A549 (cell line): ENCODE data around the gene MVB12B. TPM values are rescaled to one million over a fixed set of nuclear protein-coding genes. Genes with fewer than 3 reads are reported as not detected.
A peak's percentile ranks its signal among the peaks of the same experiment; 100 is the strongest.
"Not testable (repeated sequence)": the region's sequence is repeated elsewhere in the genome, so short reads cannot be mapped to it uniquely, and the experiment has no call there.

Source experiments
- ATAC-seq, 2 experiments: fragments of 200-7000 bp in 1 of 2; fragments of >200 bp in 1 of 2; cut with Nextera tagmentation in 1 of 2; cut with Tn5 transposase in 1 of 2; 3 replicates each; pipeline versions ENCODE4 v1.8.0 to v1.9.1; 2018 to 2020; ENCODE audit warnings: mild to moderate bottlenecking in 1 of 2, moderate library complexity in 1 of 2
- CTCF ChIA-PET: fragments of 300-600 bp; sonication (Branson Sonifier 250); formaldehyde crosslinking; extraction: SDS; loops from one replicate; lab custom pipeline; 2021; ENCODE audit warnings: antibody characterized with exemption, inconsistent platforms; lab: Yijun Ruan, JAX
- POLR2A ChIA-PET: fragments of 350-600 bp; formaldehyde crosslinking; extraction: SDS; loops from one replicate; lab custom pipeline; 2021; ENCODE audit warnings: antibody characterized with exemption, inconsistent platforms; lab: Yijun Ruan, JAX
- DNase-seq, 2 experiments: peaks; one replicate each; pipeline versions ENCODE4 v3.0.0 to v3.0.0-alpha.2; 2011 to 2016; ENCODE audit warnings: low read depth in 1 of 2, low spot score in 1 of 2
- FAIRE-seq: peaks from 2 replicates; lab custom pipeline; 2011; peaks lifted over from hg19 to GRCh38; lab: Jason Lieb, UNC
- H3K27ac ChIP-seq, 2 experiments: fragments of >200 bp; sonication (Bioruptor Twin); formaldehyde crosslinking; 3 replicates each; pipeline ENCODE4 v1.5.1; 2016 to 2017
- H3K4me1 ChIP-seq: fragments of >200 bp; sonication (Bioruptor Twin); formaldehyde crosslinking; 3 replicates; pipeline ENCODE4 v1.6.1; 2016
- H3K4me2 ChIP-seq: fragments of >200 bp; sonication (Bioruptor Twin); formaldehyde crosslinking; 3 replicates; pipeline ENCODE4 v1.6.1; 2016
- H3K4me3 ChIP-seq: fragments of >200 bp; sonication (Bioruptor Twin); formaldehyde crosslinking; 3 replicates; pipeline ENCODE4 v1.5.1; 2016
- H3K9me3 ChIP-seq: fragments of >200 bp; sonication (Bioruptor Twin); formaldehyde crosslinking; 3 replicates; pipeline ENCODE4 v1.6.1; 2016
- CBX8 ChIP-seq: fragments of 200-600 bp; sonication (generic); IDR thresholded peaks from 2 replicates; pipeline ENCODE4 v1.6.1; 2016
- CEBPB ChIP-seq, 2 experiments: fragments of >200 bp in 1 of 2; sonication (Bioruptor Twin) in 1 of 2; formaldehyde crosslinking in 1 of 2; IDR thresholded peaks; 2 replicates each; pipeline ENCODE4 v1.6.1; 2012 to 2016
- CHD2 ChIP-seq: fragments of 150-350 bp; IDR thresholded peaks from 2 replicates; pipeline ENCODE4 v1.6.1; 2014; ENCODE audit warnings: low read length; ENCODE audit not compliant: partially characterized antibody
- EP300 ChIP-seq, 2 experiments: fragments of >200 bp; sonication (Bioruptor Twin); formaldehyde crosslinking; IDR thresholded peaks; 2 replicates in 1 of 2; 3 replicates in 1 of 2; pipeline ENCODE4 v1.6.1; 2016 to 2017
- FOSL2 ChIP-seq, 2 experiments: fragments of 450-650 bp in 1 of 2; fragments of >200 bp in 1 of 2; sonication (Bioruptor Twin) in 1 of 2; formaldehyde crosslinking; IDR thresholded peaks; 2 replicates each; pipeline versions ENCODE4 v1.5.0 to v1.6.1; 2016 to 2020; ENCODE audit warnings: mild to moderate bottlenecking in 1 of 2, moderate library complexity in 1 of 2
- GATA3 ChIP-seq: IDR thresholded peaks from 2 replicates; pipeline ENCODE4 v1.6.1; 2012; ENCODE audit warnings: borderline replicate concordance
- HOXB13 ChIP-seq: fragments of 250-450 bp; sonication (Bioruptor Pico); IDR thresholded peaks from 2 replicates; pipeline ENCODE4 v1.5.0; 2020; ENCODE audit warnings: low read depth, mild to moderate bottlenecking, moderate library complexity
- JUNB ChIP-seq: fragments of >200 bp; sonication (Bioruptor Twin); formaldehyde crosslinking; IDR thresholded peaks from 2 replicates; pipeline ENCODE4 v1.6.1; 2016
- MYC ChIP-seq: IDR thresholded peaks from 2 replicates; pipeline ENCODE4 v1.6.1; 2012; ENCODE audit warnings: mild to moderate bottlenecking, inconsistent platforms, low read length, improper control_type of control experiment, borderline replicate concordance
- NPAS2 ChIP-seq: fragments of 250-450 bp; sonication (Bioruptor Pico); IDR thresholded peaks from 2 replicates; pipeline ENCODE4 v1.8.0; 2022; ENCODE audit warnings: mild to moderate bottlenecking, moderate library complexity, borderline replicate concordance
- RFX5 ChIP-seq: fragments of 450-650 bp; IDR thresholded peaks from 2 replicates; pipeline ENCODE4 v1.7.1; 2014; ENCODE audit warnings: antibody characterized with exemption, mild to moderate bottlenecking, moderate library complexity
- RNF2 ChIP-seq: fragments of 200-600 bp; sonication (generic); IDR thresholded peaks from 2 replicates; pipeline ENCODE4 v1.6.1; 2016; ENCODE audit warnings: low read depth, mild to moderate bottlenecking, antibody characterized with exemption, moderate library complexity, borderline replicate concordance
- SMC3 ChIP-seq: fragments of >200 bp; sonication (Bioruptor Twin); formaldehyde crosslinking; IDR thresholded peaks from 3 replicates; pipeline ENCODE4 v1.6.1; 2018; ENCODE audit warnings: inconsistent platforms
- SREBF2 ChIP-seq: fragments of 450-650 bp; IDR thresholded peaks from 2 replicates; pipeline ENCODE4 v1.6.1; 2014; ENCODE audit warnings: mild to moderate bottlenecking, moderate library complexity
- TP53 ChIP-seq: fragments of 250-450 bp; sonication (Bioruptor Pico); IDR thresholded peaks from 2 replicates; pipeline ENCODE4 v1.5.0; 2021; ENCODE audit warnings: mild to moderate bottlenecking, moderate library complexity
- WGBS: methylation state at CpG from one replicate; pipeline ENCODE4 v1.1.6; 2017; ENCODE audit errors: missing lambda C conversion rate; 5-methylcytosine and 5-hydroxymethylcytosine counted together
- polyA plus RNA-seq, 4 experiments: library from polyadenylated mRNA; depleted of rRNA in 3 of 4; stranded (reverse); fragments of >200 nt; fragmentation: RNase III in 1 of 4; extraction: RNeasy Plus Mini Kit Qiagen cat#74134 plus additional on column Dnase treatment in 1 of 4; gene quantifications; 2 replicates in 3 of 4; 3 replicates in 1 of 4; pipeline ENCODE4 v1.2.3, GENCODE V29; 2011 to 2017
- TF ChIP-seq, protein P1 (sequence below): fragments of 200-600 bp; sonication (generic); IDR thresholded peaks from 2 replicates; pipeline ENCODE4 v1.6.1; 2016; ENCODE audit warnings: antibody characterized with exemption, mild to moderate bottlenecking, moderate library complexity
- TF ChIP-seq, protein P2 (sequence below): fragments of 250-450 bp; sonication (Bioruptor Pico); IDR thresholded peaks from 2 replicates; pipeline ENCODE4 v1.5.0; 2021; ENCODE audit warnings: mild to moderate bottlenecking, moderate library complexity, borderline replicate concordance
- TF ChIP-seq, protein P3 (sequence below): IDR thresholded peaks from 2 replicates; pipeline ENCODE4 v1.6.1; 2012

The MVB12B gene
- polyA plus RNA-seq, 2 of the 4 experiments (the other 2 are of a cell fraction) = 4.6 to 5.9 TPM

- TF ChIP-seq TP53 (CRISPR knock-in tag) (no peak), FOSL2 (IDR thresholded peaks at IDR 0.05) (peak; percentile 57; the same call in 1 of the 2 replicates), FOSL2 (CRISPR knock-in tag; IDR thresholded peaks at IDR 0.05) (peak; percentile 83), JUNB (peak; percentile 41; the same call in 1 of the 2 replicates)
- TF ChIP-seq, all 56 proteins: peak for 2
- DNase-seq = peak; percentile 69 to 72
- ChIA-PET CTCF (interaction anchor here (1.4 to 4.5 kb wide), 5 partner anchors 10 to 83 kb away, joined by 3 to 25 read pairs (median 12); no protein-coding TSS in a partner anchor), POLR2A (interaction anchor here (0.5 kb wide), 2 partner anchors 452 to 913 kb away, joined by 5 to 6 read pairs; no protein-coding TSS in a partner anchor)
- Histone ChIP-seq H3K4me2 (peak overlapping the region; percentile 68), H3K27ac (peak overlapping the region; percentile 57 to 86; a peak in 5 of 6 replicates), H3K4me1 (peaks cover 21% of the 10 kb centered on the region), H3K4me3 (no peak overlapping the region), H3K9me3 (no peaks in the 10 kb centered on the region)
- WGBS = 34% methylated on average over 14 of the region's 14 CpGs
- ATAC-seq = peak; percentile 96 to 99
- FAIRE-seq = no peak
Measured at GRCh38 chr9:126474786-126475485, 148.3 kb downstream of the MVB12B start.

DNA sequence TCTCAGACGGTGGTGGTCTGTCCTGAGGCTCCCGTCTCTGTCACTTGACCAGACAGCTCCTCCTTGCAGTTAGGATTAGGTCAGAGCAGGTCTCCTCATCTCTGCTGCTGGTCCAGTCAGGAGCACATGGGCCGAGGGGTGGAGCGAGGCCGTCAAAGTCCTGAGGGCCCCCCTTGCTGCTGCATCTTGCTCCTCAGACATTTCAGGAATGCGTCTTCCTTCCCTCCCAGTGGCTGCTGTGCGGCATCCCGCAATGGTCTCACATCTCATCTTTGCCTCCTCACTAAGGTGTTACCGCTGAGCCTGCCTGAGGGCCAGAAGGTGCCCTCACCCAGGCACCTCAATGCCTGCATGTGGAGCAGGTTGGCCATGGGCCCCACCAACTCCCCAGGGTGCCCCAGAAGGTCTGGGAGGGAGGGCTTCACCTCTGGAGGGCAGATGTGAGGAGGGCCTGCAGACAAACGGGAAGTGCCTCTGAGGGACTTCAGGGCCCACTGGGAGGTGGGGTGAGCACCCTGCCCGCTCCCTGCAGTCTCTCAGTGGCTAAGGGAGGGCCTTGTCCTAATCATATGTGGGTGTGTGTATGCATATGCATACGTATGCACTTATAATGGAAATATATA, 149.4 kb downstream of the MVB12B start:
- no peak overlapping the region for H3K4me3 ChIP-seq
- no peaks in the 10 kb centered on the region for H3K9me3 ChIP-seq
- FAIRE-seq (no peak), ATAC-seq (no peak), DNase-seq (no peak)
- TF ChIP-seq, protein P1, sequence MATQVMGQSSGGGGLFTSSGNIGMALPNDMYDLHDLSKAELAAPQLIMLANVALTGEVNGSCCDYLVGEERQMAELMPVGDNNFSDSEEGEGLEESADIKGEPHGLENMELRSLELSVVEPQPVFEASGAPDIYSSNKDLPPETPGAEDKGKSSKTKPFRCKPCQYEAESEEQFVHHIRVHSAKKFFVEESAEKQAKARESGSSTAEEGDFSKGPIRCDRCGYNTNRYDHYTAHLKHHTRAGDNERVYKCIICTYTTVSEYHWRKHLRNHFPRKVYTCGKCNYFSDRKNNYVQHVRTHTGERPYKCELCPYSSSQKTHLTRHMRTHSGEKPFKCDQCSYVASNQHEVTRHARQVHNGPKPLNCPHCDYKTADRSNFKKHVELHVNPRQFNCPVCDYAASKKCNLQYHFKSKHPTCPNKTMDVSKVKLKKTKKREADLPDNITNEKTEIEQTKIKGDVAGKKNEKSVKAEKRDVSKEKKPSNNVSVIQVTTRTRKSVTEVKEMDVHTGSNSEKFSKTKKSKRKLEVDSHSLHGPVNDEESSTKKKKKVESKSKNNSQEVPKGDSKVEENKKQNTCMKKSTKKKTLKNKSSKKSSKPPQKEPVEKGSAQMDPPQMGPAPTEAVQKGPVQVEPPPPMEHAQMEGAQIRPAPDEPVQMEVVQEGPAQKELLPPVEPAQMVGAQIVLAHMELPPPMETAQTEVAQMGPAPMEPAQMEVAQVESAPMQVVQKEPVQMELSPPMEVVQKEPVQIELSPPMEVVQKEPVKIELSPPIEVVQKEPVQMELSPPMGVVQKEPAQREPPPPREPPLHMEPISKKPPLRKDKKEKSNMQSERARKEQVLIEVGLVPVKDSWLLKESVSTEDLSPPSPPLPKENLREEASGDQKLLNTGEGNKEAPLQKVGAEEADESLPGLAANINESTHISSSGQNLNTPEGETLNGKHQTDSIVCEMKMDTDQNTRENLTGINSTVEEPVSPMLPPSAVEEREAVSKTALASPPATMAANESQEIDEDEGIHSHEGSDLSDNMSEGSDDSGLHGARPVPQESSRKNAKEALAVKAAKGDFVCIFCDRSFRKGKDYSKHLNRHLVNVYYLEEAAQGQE = no peak
- no peak for TF ChIP-seq SREBF2
- TF ChIP-seq, protein P2, sequence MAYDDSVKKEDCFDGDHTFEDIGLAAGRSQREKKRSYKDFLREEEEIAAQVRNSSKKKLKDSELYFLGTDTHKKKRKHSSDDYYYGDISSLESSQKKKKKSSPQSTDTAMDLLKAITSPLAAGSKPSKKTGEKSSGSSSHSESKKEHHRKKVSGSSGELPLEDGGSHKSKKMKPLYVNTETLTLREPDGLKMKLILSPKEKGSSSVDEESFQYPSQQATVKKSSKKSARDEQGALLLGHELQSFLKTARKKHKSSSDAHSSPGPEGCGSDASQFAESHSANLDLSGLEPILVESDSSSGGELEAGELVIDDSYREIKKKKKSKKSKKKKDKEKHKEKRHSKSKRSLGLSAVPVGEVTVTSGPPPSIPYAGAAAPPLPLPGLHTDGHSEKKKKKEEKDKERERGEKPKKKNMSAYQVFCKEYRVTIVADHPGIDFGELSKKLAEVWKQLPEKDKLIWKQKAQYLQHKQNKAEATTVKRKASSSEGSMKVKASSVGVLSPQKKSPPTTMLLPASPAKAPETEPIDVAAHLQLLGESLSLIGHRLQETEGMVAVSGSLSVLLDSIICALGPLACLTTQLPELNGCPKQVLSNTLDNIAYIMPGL (CRISPR knock-in tag) = no peak
- TF ChIP-seq EP300 (IDR thresholded peaks at IDR 0.05) = no peak
- no peak for TF ChIP-seq RFX5
- TF ChIP-seq NPAS2 = no peak
- TF ChIP-seq RNF2 = no peak
- TF ChIP-seq SMC3 = no peak
- TF ChIP-seq MYC = no peak
- TF ChIP-seq CBX8 = no peak
- no peak for TF ChIP-seq GATA3
- TF ChIP-seq, protein P3, sequence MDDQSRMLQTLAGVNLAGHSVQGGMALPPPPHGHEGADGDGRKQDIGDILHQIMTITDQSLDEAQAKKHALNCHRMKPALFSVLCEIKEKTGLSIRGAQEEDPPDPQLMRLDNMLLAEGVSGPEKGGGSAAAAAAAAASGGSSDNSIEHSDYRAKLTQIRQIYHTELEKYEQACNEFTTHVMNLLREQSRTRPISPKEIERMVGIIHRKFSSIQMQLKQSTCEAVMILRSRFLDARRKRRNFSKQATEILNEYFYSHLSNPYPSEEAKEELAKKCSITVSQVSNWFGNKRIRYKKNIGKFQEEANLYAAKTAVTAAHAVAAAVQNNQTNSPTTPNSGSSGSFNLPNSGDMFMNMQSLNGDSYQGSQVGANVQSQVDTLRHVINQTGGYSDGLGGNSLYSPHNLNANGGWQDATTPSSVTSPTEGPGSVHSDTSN = no peak
- TF ChIP-seq HOXB13 = no peak
- TF ChIP-seq CEBPB (IDR thresholded peaks at IDR 0.05) = no peak
- TF ChIP-seq CHD2 = no peak
- 97% methylated on average over 8 of the region's 12 CpGs for WGBS
- peak overlapping the region in 1 of 2 experiments; percentile 86; a peak in 3 of 6 replicates for H3K27ac ChIP-seq
- CTCF ChIA-PET = interaction anchor here (0.7 to 2.6 kb wide), 2 partner anchors 15 to 174 kb away, joined by 3 to 16 read pairs; no protein-coding TSS in a partner anchor
- POLR2A ChIA-PET = no interaction called here
- no peak overlapping the region for H3K4me2 ChIP-seq
- peaks cover 21% of the 10 kb centered on the region for H3K4me1 ChIP-seq

DNA sequence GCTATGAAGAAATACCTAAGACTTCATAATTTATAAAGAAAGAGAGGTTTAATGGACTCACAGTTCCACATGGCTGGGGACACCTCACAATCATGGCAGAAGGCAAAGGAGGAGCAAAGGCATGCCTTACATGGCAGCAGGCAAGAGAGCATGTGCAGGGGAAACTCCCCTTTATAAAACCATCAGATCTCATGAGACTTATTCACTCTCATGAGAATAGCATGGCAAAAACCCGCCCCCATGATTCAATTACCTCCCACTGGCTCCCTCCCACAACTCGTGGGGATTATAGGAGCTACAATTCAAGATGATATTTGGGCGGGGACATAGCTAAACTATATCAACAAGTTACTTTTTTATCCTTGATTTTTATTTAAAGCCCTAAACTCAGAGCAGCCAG, 150.8 kb downstream of the MVB12B start:
- H3K4me3 ChIP-seq, POLR2A ChIA-PET, ATAC-seq, H3K27ac ChIP-seq, DNase-seq, H3K4me2 ChIP-seq, H3K9me3 ChIP-seq, FAIRE-seq: not testable (repeated sequence)
- 74% methylated on average over 3 of the region's 3 CpGs for WGBS
- CTCF ChIA-PET = interaction anchor here (1.2 kb wide), 1 partner anchor 14 kb away, joined by 4 read pairs; no protein-coding TSS in a partner anchor
- H3K4me1 ChIP-seq = peaks cover 21% of the 10 kb centered on the region
